Measurements from ENCODE around the gene CYP27A1.

The CYP27A1 gene

DNA sequence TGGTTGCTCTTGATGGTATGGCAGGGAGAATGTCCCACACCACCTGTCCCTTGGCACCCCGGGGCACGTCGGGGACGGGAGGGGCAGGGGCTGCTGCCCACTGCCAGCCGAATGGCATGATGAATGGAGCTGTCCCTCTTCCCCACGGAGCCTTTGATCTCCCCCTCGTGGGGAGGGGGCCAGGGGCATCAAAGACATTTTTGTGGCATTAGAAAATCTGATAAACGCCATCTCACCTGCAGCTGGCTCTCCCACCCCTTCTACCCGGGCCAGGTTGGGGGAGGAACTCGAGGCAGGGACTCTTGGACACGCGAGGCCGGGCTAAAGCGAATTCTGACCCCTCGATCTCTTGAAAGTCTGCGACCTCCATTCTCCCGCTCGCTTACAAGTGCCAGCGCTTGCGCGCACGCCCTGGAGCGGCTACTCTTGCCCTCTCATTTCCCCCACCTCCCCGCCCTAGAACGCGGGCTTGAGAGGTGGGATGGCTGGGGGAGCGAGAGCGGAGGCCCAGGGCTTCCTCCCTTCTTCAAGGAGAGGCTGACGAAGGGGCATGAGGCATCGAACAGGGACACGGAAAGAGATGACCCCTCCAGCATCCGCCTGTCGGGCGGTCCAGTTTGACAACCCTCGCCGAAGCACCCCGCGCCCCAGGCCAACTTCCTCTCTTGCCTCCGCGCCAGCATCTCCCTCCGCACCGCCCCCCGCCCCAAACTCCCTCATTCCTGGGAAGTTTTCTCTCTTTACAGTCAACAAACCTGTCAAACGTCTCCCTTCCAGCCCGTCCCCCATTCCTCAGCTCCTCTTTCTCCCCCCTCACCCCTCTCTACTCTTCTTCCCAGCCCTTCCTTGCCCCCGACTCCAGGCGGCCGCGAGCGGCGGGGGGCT lies 77.0 kb downstream of the CYP27A1 start:
- no peak for DNase-seq (ENCODE audit: low read depth in 2 of 2)

DNA sequence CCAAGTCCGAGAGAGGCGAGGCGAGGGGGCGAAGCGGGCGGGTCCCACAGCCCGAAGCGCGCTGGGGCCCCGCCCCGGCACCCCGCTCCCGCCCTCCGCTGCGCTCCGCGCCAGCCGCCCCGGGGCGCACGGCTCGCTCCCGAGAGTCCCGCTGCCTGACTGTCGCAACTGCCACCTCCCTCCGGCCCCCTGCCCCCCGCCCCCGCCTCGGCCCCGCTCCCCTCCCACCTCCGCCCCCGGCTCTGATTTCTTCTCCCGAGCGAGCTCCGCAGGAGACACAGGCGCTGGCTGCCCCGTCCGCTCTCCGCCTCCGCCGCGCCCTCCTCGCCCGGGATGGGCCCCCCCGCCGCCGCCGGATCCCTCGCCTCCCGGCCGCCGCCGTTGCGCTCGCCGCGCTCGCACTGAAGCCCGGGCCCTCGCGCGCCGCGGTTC lies 77.6 kb downstream of the CYP27A1 start, which contains the start of gene WNT6:
WNT6 (plus strand) TSS at position 250 of the 432 bp plus-strand sequence. CDS start 233 bp downstream, outside the sequence.
- no peak for DNase-seq (ENCODE audit: low read depth in 2 of 2)

DNA sequence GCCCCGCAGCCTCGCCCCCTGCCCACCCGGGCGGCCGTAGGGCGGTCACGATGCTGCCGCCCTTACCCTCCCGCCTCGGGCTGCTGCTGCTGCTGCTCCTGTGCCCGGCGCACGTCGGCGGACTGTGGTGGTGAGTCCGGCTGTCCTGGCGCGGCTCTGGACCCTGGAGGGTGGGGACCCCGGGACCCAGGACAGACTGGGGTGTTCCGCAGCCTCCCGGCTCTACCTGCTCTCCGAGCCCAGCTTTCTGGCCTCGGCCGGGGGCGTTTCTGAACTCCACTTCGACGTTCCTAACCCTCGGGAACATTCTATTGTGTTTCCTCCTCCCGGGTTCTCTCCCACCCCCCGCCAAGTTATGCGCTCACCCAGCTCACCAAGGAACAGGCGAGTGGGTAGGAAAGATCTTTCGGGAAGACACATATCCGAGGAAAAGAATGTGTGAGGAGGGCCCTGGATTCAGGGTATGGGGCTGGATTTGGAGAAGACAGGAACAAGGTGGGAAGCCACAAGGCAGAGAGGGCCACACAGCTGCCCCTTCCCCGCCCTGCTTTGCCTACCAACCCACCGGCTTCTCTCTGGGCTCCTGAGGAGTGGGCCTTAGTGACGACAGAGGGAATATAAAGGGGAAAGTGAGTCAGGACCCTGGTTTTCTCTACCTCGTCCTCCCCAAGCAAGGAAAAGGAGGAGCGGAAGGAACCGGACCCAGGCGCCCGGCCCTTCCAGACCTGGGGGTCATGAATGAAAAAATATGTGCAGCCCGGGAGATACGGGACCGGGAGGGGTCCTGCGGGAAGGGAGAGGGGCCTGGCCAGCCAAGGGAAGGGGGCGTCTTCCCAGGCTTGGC lies 78.3 kb downstream of the CYP27A1 start:
- no peak for DNase-seq (ENCODE audit: low read depth in 2 of 2)

DNA sequence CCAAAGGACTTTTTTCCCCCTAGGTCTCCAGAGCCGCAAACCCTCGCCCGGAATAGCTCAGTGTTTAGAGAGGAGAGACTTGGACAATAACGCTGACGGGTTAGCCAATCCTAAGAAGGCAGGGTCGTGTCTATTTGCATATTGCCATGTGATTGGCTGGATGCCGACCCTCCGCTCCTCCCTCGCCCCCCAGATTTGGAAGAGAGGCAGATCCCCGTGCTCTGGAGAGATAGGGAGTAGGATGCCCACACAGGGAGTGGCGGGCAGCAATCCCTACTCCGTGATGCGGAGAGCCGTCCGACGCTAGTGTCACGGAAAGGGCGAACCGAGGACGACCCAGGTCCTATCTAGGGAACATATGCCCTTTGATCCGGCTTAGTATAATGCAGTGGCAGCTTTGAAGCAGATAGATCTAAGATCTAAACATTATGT lies 79.0 kb downstream of the CYP27A1 start:
- no peak for DNase-seq (ENCODE audit: low read depth in 2 of 2)

DNA sequence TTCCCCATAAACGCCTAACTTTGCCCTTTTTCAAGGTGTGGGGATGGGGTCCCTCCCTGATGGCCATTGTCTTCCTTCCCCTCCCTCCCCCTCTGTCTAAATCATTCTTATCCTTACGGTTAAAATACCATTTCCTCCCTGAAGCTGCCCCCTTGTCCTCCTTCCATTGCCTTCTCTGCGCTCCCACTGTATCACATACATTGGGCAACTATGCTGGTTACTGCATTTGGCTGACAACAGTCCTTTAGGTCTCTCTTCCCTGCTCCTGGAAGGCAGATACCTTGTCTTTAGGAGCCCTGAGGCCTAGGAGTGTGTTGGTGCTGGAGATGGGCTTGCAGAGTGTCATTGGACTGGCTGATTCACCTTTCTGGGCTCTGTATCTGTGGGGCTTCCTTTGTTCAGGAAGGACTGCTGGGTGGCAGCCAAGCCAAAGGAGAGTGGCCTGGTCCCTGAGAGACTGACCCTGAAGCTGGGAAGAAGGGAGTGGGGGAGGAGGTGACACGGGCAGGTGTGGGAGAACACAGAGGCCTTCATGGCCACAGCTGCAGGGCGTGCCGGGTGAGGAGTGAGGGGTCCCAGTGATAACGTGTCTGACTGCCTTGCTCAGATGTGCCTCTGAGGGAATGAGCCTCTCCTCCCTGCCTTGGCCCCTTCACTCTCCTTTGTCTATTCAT lies 79.8 kb downstream of the CYP27A1 start:
- DNase-seq (ENCODE audit: low read depth in 2 of 2) = no peak

DNA sequence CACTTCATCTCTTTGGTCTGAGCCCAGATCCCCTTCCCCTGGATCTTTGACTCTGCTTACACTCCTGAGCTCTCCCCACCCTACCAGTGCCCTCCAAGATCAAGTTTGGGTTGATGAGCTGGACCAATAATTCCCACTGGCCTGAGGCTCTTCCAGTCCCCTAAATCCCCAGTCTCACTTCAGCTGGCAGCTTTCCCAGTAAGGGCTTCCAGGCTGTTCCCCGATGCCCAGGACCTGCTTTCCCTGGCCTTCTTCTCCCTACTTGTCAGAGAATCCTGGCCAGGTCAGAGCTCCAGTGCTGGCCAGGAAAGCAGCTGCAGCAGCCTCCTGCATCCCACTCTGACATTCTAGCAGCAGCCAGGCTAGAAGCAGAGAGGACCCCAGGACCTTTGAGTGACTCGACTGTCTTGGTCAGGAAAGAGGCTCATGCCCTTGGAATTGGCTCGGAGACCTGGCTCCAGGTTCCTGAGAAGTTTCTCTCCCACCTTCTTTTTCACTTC lies 81.1 kb downstream of the CYP27A1 start:
- no peak for DNase-seq (ENCODE audit: low read depth in 2 of 2)

All from stimulated activated CD4-positive, alpha-beta T cell treated with anti-CD3 and anti-CD28 coated beads, Interleukin-12 subunit alpha, Interleukin-12 subunit beta, amount 100 ng/mL, for 24 hours (primary cell).